ENCODE results near the gene EXOSC10. TPM values are rescaled to one million over a fixed set of nuclear protein-coding genes. Genes with fewer than 3 reads are reported as not detected.

Gene EXOSC10
- total and polyA plus RNA-seq, 2 experiments from 2014 or later = 55.5 to 72.9 TPM

DNA sequence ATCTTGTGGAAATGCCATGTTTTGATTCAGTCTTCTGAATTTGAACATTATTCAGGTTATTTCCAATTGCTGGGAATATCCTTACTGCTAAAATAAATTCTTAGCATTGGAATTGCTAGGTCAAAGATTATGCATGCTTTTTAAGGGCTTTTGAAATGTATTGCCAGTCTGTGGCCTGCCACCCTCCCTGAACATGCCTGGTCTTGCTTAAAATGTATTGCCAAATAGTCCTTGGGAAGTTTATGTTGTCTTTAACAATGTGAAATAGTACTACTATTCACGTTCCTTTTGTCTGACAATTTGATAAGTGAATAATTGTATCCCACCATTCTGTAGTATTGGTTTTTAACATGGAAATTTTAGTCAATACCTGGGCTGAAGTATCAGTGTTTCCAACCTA, 73.6 kb downstream of the EXOSC10 start:
- H3K4me1 ChIP-seq (ENCODE audit: insufficient read depth) = no peaks in the 10 kb centered on the region
- H3K9me3 Mint-ChIP-seq = no peaks in the 10 kb centered on the region
- no peak overlapping the region for H3K4me3 ChIP-seq
- peak overlapping the region; percentile 67 for H3K27ac ChIP-seq (ENCODE audit: low read depth)
- no peak for ATAC-seq
- DNase-seq (ENCODE audit: low spot score) = no peak
- no peaks in the 10 kb centered on the region for H3K9me2 ChIP-seq (ENCODE audit: insufficient read depth)
- peaks cover 41% of the 10 kb centered on the region for H4K20me1 ChIP-seq (replicated peaks; ENCODE audit: insufficient read depth)
- peaks cover 50% of the 10 kb centered on the region for H3F3A ChIP-seq (replicated peaks; ENCODE audit: low read depth)
- peaks cover 84% of the 10 kb centered on the region for H3K36me3 Mint-ChIP-seq (ENCODE audit: low read depth)
- H3K27me3 Mint-ChIP-seq (ENCODE audit: insufficient read depth, low read depth, poor library complexity) = peaks cover 4% of the 10 kb centered on the region
- no peak overlapping the region for H2AFZ ChIP-seq
- peaks cover 58% of the 10 kb centered on the region for H3K36me3 ChIP-seq (ENCODE audit: insufficient read depth)
- no peak overlapping the region for H3K4me2 ChIP-seq
- TF ChIP-seq ZNF331 (CRISPR knock-in tag; IDR thresholded peaks at IDR 0.05; ENCODE audit: low read depth) (no peak), EZH2phosphoT487 (IDR thresholded peaks at IDR 0.05; ENCODE audit: unreplicated experiment) (no peak), ZNF462 (CRISPR knock-in tag; IDR thresholded peaks at IDR 0.05) (no peak), STAT1 (IDR thresholded peaks at IDR 0.05; ENCODE audit: unreplicated experiment) (no peak), JUNB (IDR thresholded peaks at IDR 0.05; ENCODE audit: unreplicated experiment) (no peak)
- TF ChIP-seq, protein P1, sequence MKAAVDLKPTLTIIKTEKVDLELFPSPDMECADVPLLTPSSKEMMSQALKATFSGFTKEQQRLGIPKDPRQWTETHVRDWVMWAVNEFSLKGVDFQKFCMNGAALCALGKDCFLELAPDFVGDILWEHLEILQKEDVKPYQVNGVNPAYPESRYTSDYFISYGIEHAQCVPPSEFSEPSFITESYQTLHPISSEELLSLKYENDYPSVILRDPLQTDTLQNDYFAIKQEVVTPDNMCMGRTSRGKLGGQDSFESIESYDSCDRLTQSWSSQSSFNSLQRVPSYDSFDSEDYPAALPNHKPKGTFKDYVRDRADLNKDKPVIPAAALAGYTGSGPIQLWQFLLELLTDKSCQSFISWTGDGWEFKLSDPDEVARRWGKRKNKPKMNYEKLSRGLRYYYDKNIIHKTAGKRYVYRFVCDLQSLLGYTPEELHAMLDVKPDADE (IDR thresholded peaks at IDR 0.05) = no peak
- H3K27ac Mint-ChIP-seq = peak overlapping the region; percentile 43; the same call in 1 of the 2 replicates
- peaks cover 9% of the 10 kb centered on the region; the same call in 1 of the 2 replicates for H3K79me2 ChIP-seq (replicated peaks; ENCODE audit: insufficient read depth)
- no peaks in the 10 kb centered on the region for H3K27me3 ChIP-seq (ENCODE audit: insufficient read depth)
- H3K4me3 Mint-ChIP-seq = no peak overlapping the region
- H3K4me1 Mint-ChIP-seq = peaks cover 4% of the 10 kb centered on the region; the same call in 2 of the 3 replicates
